ENCODE results near the gene PUM1.

GRCh38 chr1:30906631-30907441 lies 158.7 kb downstream of the PUM1 start:
- TF ChIP-seq POLR2A (IDR thresholded peaks at IDR 0.05): no peak
- TF ChIP-seq CTCF (IDR thresholded peaks at IDR 0.05): no peak
